Ovary (tissue), 9 donors: ENCODE measurements around the gene RAB27A. TPM values are rescaled to one million over a fixed set of nuclear protein-coding genes. Genes with fewer than 3 reads are reported as not detected.
"Not testable (repeated sequence)": the region's sequence is repeated elsewhere in the genome, so short reads cannot be mapped to it uniquely, and the experiment has no call there.

ENCODE experiments used
- DNase-seq, 5 donors: peaks; one replicate each; pipeline ENCODE4 v3.0.0-alpha.2; 2019 to 2020
- H3K27ac ChIP-seq, 2 donors: fragments of 200-600 bp; one replicate each; pipeline versions ENCODE4 v1.5.1 to v1.8.0; 2019 to 2022
- H3K27me3 ChIP-seq: fragments of 200-600 bp; one replicate; pipeline ENCODE4 v1.8.0; 2022
- H3K36me3 ChIP-seq: fragments of 200-600 bp; sonication (generic); one replicate; pipeline ENCODE4 v1.5.1; 2019
- H3K4me1 ChIP-seq: one replicate; pipeline ENCODE4 v1.8.1; 2013; ENCODE audit warnings: mild to moderate bottlenecking, moderate library complexity; ENCODE audit not compliant: insufficient read depth
- H3K4me3 ChIP-seq: fragments of 200-600 bp; sonication (generic); one replicate; pipeline ENCODE4 v1.5.1; 2017
- H3K9me3 ChIP-seq, 2 donors: fragments of 200-600 bp in 1 of 2; sonication (generic) in 1 of 2; one replicate each; pipeline versions ENCODE4 v1.5.1 to v1.8.1; 2013 to 2019; ENCODE audit warnings: mild to moderate bottlenecking in 1 of 2, moderate library complexity in 1 of 2
- CTCF ChIP-seq, 3 donors: fragments of 450-650 bp in 2 of 3; fragments of 200-600 bp in 1 of 3; IDR thresholded peaks; one replicate each; pipeline versions ENCODE4 v1.5.1 to v1.8.0; 2016 to 2022; ENCODE audit warnings: antibody characterized with exemption in 3 of 3, mild to moderate bottlenecking in 1 of 3
- EP300 ChIP-seq: sonication (generic); formaldehyde crosslinking; IDR thresholded peaks from one replicate; pipeline ENCODE4 v1.6.1; 2017; ENCODE audit warnings: antibody characterized with exemption
- POLR2A ChIP-seq: fragments of 450-650 bp; IDR thresholded peaks from one replicate; pipeline ENCODE4 v1.6.1; 2017; ENCODE audit warnings: antibody characterized with exemption, mild to moderate bottlenecking, moderate library complexity
- WGBS, 3 donors: extraction: QIAGEN DNeasy Blood & Tissue Kit in 1 of 3; methylation state at CpG; one replicate each; pipeline versions ENCODE4 v1.1.5 to v1.1.7; 2013 to 2017; 5-methylcytosine and 5-hydroxymethylcytosine counted together
- intact Hi-C, 4 donors: fragments of 100-400 bp; cut with DNase I; formaldehyde crosslinking; loops; one replicate each; pipeline versions ENCODE4 v1.11.0 to v1.15.1; 2022 to 2023
- polyA plus RNA-seq, 2 donors: library from polyadenylated mRNA; stranded (reverse); fragments of 200-250 nt in 1 of 2; fragments of 350-450 nt in 1 of 2; fragmentation: Illumina TruSeq in 1 of 2; extraction: RNeasy Lipid Tissue Mini Kit (QIAGEN cat#74804) in 1 of 2; gene quantifications; one replicate each; pipeline ENCODE4 v1.2.3, GENCODE V29; 2013 to 2014
- total RNA-seq, 7 donors: library from RNA; depleted of rRNA in 2 of 7; stranded (reverse); fragments of >200 nt in 2 of 7; fragmentation: NEBNext Ultra II Directional in 3 of 7; extraction: Animal tissue kit (Norgen Biotek cat#: 25700) in 3 of 7; gene quantifications; one replicate each; pipeline versions ENCODE4 v1.1.0 to v1.2.4, GENCODE V29; 2016 to 2023
- donor health status: DM: no; HTN: no; CAD: no; lungs with moderate emphysema.
- donor health status: DM: no; HTN: no; CAD: no.
- donor health status: Bipolar disorder and iron deficiency.
- donor health status: DM: yes; HTN: yes; CAD: no.
- donor health status: DM: no; HTN: no; CAD: no.
- donor health status: DM: yes; HTN: yes; CAD: no.

RAB27A gene
- total and polyA plus RNA-seq, 9 donors, result 5.8 to 38.0 (median 12.1) TPM

- no peak overlapping the region for H3K27ac ChIP-seq
- no peak overlapping the region for H3K4me3 ChIP-seq
- WGBS, 3 donors, result 89 to 94% (median 92%) methylated on average over 4 of the region's 4 CpGs
- no peak for TF ChIP-seq EP300
- no peak for TF ChIP-seq CTCF (IDR thresholded peaks at IDR 0.05)
- no peak for TF ChIP-seq POLR2A
- no peak for DNase-seq
- H3K9me3 ChIP-seq, result no peaks in the 10 kb centered on the region
- no peaks in the 10 kb centered on the region for H3K27me3 ChIP-seq
- intact Hi-C loops, result no loop called here
- H3K4me1 ChIP-seq, result no peaks in the 10 kb centered on the region
- no peaks in the 10 kb centered on the region for H3K36me3 ChIP-seq
These were observed 38.7 kb downstream of the RAB27A start for GRCh38 chr15:55250941-55251340.

GRCh38 chr15:55250392-55250791 lies 39.2 kb downstream of the RAB27A start:
- H3K27me3 ChIP-seq, result no peaks in the 10 kb centered on the region
- H3K4me3 ChIP-seq, result no peak overlapping the region
- 66 to 78% (median 74%) methylated on average over 2 of the region's 2 CpGs for WGBS, 3 donors
- H3K4me1 ChIP-seq, result no peaks in the 10 kb centered on the region
- intact Hi-C loops, result no loop called here
- H3K36me3 ChIP-seq, result no peaks in the 10 kb centered on the region
- H3K9me3 ChIP-seq, result no peaks in the 10 kb centered on the region
- TF ChIP-seq EP300 (no peak), POLR2A (no peak), CTCF (IDR thresholded peaks at IDR 0.05) (no peak)
- no peak for DNase-seq
- no peak overlapping the region for H3K27ac ChIP-seq

- H3K4me1 ChIP-seq, H3K9me3 ChIP-seq, H3K4me3 ChIP-seq, H3K27me3 ChIP-seq, H3K36me3 ChIP-seq, H3K27ac ChIP-seq, intact Hi-C loops, DNase-seq: not testable (repeated sequence)
- WGBS, 3 donors, result 97% methylated on average over 9 of the region's 9 CpGs
These were observed 39.7 kb downstream of the RAB27A start for GRCh38 chr15:55249885-55250284.

- Histone ChIP-seq H3K27me3 (no peaks in the 10 kb centered on the region), H3K27ac (no peak overlapping the region), H3K4me3 (no peak overlapping the region), H3K4me1 (no peaks in the 10 kb centered on the region), H3K9me3 (no peaks in the 10 kb centered on the region), H3K36me3 (no peaks in the 10 kb centered on the region)
- DNase-seq, result no peak
- intact Hi-C loops, result loop anchor here in 1 of 4 donors (1.0 kb wide), 1 partner anchor 27 kb away; no protein-coding TSS in a partner anchor
- TF ChIP-seq CTCF (IDR thresholded peaks at IDR 0.05), result no peak
- TF ChIP-seq POLR2A, result no peak
- TF ChIP-seq EP300, result no peak
- 74 to 79% (median 78%) methylated on average over 1 of the region's 1 CpG for WGBS, 3 donors
These were observed 40.7 kb downstream of the RAB27A start for GRCh38 chr15:55248895-55249294.

GRCh38 chr15:55247766-55248427 lies 41.7 kb downstream of the RAB27A start:
- WGBS, 3 donors, result 95 to 97% (median 97%) methylated on average over 7 of the region's 7 CpGs
- no peaks in the 10 kb centered on the region for H3K36me3 ChIP-seq
- no peaks in the 10 kb centered on the region for H3K27me3 ChIP-seq
- TF ChIP-seq EP300 (no peak), CTCF (IDR thresholded peaks at IDR 0.05) (no peak), POLR2A (no peak)
- no peaks in the 10 kb centered on the region for H3K9me3 ChIP-seq
- no peak overlapping the region for H3K27ac ChIP-seq
- no peak for DNase-seq
- intact Hi-C loops, result loop anchor here in 1 of 4 donors (1.0 kb wide), 1 partner anchor 26 kb away; no protein-coding TSS in a partner anchor
- H3K4me3 ChIP-seq, result no peak overlapping the region
- H3K4me1 ChIP-seq, result no peaks in the 10 kb centered on the region
